Measurements from ENCODE around the gene ALG12.

The ALG12 gene

GRCh38 chr22:49901457-49901856 is 16.8 kb downstream of the ALG12 start:
- DNase-seq (ENCODE audit: low read depth, low spot score) = no peak
- H3K4me3 ChIP-seq (ENCODE audit: low read length) = no peak overlapping the region

- no peak overlapping the region for H3K4me3 ChIP-seq (ENCODE audit: low read length)
- no peak for DNase-seq (ENCODE audit: low read depth, low spot score)
These were observed 17.6 kb downstream of the ALG12 start for GRCh38 chr22:49900441-49901230.

GRCh38 chr22:49899530-49899929 is 18.7 kb downstream of the ALG12 start:
- H3K4me3 ChIP-seq (ENCODE audit: low read length) = no peak overlapping the region
- DNase-seq (ENCODE audit: low read depth, low spot score) = no peak

GRCh38 chr22:49897015-49897684 is 21.1 kb downstream of the ALG12 start:
- no peak for DNase-seq (ENCODE audit: low read depth, low spot score)
- H3K4me3 ChIP-seq (ENCODE audit: low read length) = no peak overlapping the region

GRCh38 chr22:49896201-49896600 is 22.0 kb downstream of the ALG12 start:
- H3K4me3 ChIP-seq (ENCODE audit: low read length) = no peak overlapping the region
- no peak for DNase-seq (ENCODE audit: low read depth, low spot score)

- H3K4me3 ChIP-seq (ENCODE audit: low read length) = no peak overlapping the region
- DNase-seq (ENCODE audit: low read depth, low spot score) = no peak
These were observed 23.8 kb downstream of the ALG12 start for GRCh38 chr22:49894322-49895054.

GRCh38 chr22:49893025-49893424 is 25.2 kb downstream of the ALG12 start:
- no peak for DNase-seq (ENCODE audit: low read depth, low spot score)
- no peak overlapping the region for H3K4me3 ChIP-seq (ENCODE audit: low read length)

- DNase-seq (ENCODE audit: low read depth, low spot score) = no peak
- no peak overlapping the region for H3K4me3 ChIP-seq (ENCODE audit: low read length)
These were observed 25.9 kb downstream of the ALG12 start for GRCh38 chr22:49892226-49892899.

GRCh38 chr22:49889071-49889470 is 29.2 kb downstream of the ALG12 start:
- H3K4me3 ChIP-seq (ENCODE audit: low read length) = no peak overlapping the region
- no peak for DNase-seq (ENCODE audit: low read depth, low spot score)

- no peak for DNase-seq (ENCODE audit: low read depth, low spot score)
- no peak overlapping the region for H3K4me3 ChIP-seq (ENCODE audit: low read length)
These were observed 30.5 kb downstream of the ALG12 start for GRCh38 chr22:49887702-49888101.

GRCh38 chr22:49887064-49887451 is 31.2 kb downstream of the ALG12 start:
- no peak for DNase-seq (ENCODE audit: low read depth, low spot score)
- H3K4me3 ChIP-seq (ENCODE audit: low read length) = no peak overlapping the region

- H3K4me3 ChIP-seq (ENCODE audit: low read length) = no peak overlapping the region
- DNase-seq (ENCODE audit: low read depth, low spot score) = no peak
These were observed 31.7 kb downstream of the ALG12 start for GRCh38 chr22:49886346-49887063.

- no peak for DNase-seq (ENCODE audit: low read depth, low spot score)
- no peak overlapping the region for H3K4me3 ChIP-seq (ENCODE audit: low read length)
These were observed 32.4 kb downstream of the ALG12 start for GRCh38 chr22:49885881-49886280.

- no peak overlapping the region for H3K4me3 ChIP-seq (ENCODE audit: low read length)
- DNase-seq (ENCODE audit: low read depth, low spot score) = no peak
These were observed 33.0 kb downstream of the ALG12 start for GRCh38 chr22:49885281-49885680.

- no peak for DNase-seq (ENCODE audit: low read depth, low spot score)
- no peak overlapping the region for H3K4me3 ChIP-seq (ENCODE audit: low read length)
These were observed 33.6 kb downstream of the ALG12 start for GRCh38 chr22:49884503-49885260.

- no peak for DNase-seq (ENCODE audit: low read depth, low spot score)
These were observed 34.2 kb downstream of the ALG12 start for GRCh38 chr22:49884075-49884474.

GRCh38 chr22:49883294-49883640 is 35.0 kb downstream of the ALG12 start:
- no peak for DNase-seq (ENCODE audit: low read depth, low spot score)
- H3K4me3 ChIP-seq (ENCODE audit: low read length) = no peak overlapping the region

More at GRCh38 chr22:49884075-49884474, 34.2 kb downstream of the ALG12 start:
- H3K4me3 ChIP-seq (ENCODE audit: low read length) = no peak overlapping the region

GRCh38 chr22:49882519-49883293 is 35.5 kb downstream of the ALG12 start:
- no peak overlapping the region for H3K4me3 ChIP-seq (ENCODE audit: low read length)
- DNase-seq (ENCODE audit: low read depth, low spot score) = no peak
